RWPE2 (cell line): ENCODE data around the gene NYNRIN.
A peak's percentile ranks its signal among the peaks of the same experiment; 100 is the strongest.

ENCODE experiments used
- ATAC-seq: fragments of 200-7000 bp; cut with Tn5 transposase; 3 replicates; pipeline ENCODE4 v1.9.1; 2021; ENCODE audit warnings: low read depth
- DNase-seq: peaks from one replicate; pipeline ENCODE4 v3.0.0-alpha.2; 2020; ENCODE audit warnings: low spot score
- H3K27ac ChIP-seq: fragments of 450-650 bp; 2 replicates; pipeline ENCODE4 v1.5.1; 2017; ENCODE audit warnings: mild to moderate bottlenecking; ENCODE audit not compliant: poor library complexity, severe bottlenecking
- H3K27me3 ChIP-seq: fragments of 250-450 bp; sonication (Bioruptor Pico); 2 replicates; pipeline ENCODE4 v1.5.1; 2021; ENCODE audit warnings: mild to moderate bottlenecking, moderate library complexity; ENCODE audit not compliant: insufficient read depth, poor library complexity, severe bottlenecking
- H3K36me3 ChIP-seq: fragments of 250-450 bp; sonication (Bioruptor Pico); 2 replicates; pipeline ENCODE4 v1.5.1; 2020; ENCODE audit warnings: low read depth, mild to moderate bottlenecking, moderate library complexity
- H3K4me1 ChIP-seq: fragments of 250-450 bp; sonication (Bioruptor Pico); 2 replicates; pipeline ENCODE4 v1.5.1; 2021; ENCODE audit warnings: mild to moderate bottlenecking, moderate library complexity; ENCODE audit not compliant: insufficient read depth, poor library complexity, severe bottlenecking
- H3K4me3 ChIP-seq: fragments of 250-450 bp; sonication (Bioruptor Pico); 2 replicates; pipeline ENCODE4 v1.5.1; 2021; ENCODE audit warnings: mild to moderate bottlenecking, moderate library complexity; ENCODE audit not compliant: severe bottlenecking
- H3K9me3 ChIP-seq: fragments of 250-450 bp; sonication (Bioruptor Pico); 2 replicates; pipeline ENCODE4 v1.5.1; 2021; ENCODE audit warnings: mild to moderate bottlenecking, moderate library complexity; ENCODE audit not compliant: severe bottlenecking
- CTCF ChIP-seq: fragments of 450-650 bp; IDR thresholded peaks from one replicate; pipeline ENCODE4 v1.5.1; 2017; ENCODE audit warnings: mild to moderate bottlenecking, moderate library complexity; ENCODE audit not compliant: poor library complexity, severe bottlenecking

Gene NYNRIN

GRCh38 chr14:24395609-24396582 lies 2.9 kb upstream of the NYNRIN start:
- Histone ChIP-seq H3K27me3 (no peaks in the 10 kb centered on the region), H3K9me3 (no peaks in the 10 kb centered on the region), H3K27ac (no peak overlapping the region), H3K36me3 (no peaks in the 10 kb centered on the region), H3K4me1 (peaks cover 19% of the 10 kb centered on the region), H3K4me3 (no peak overlapping the region)
- ATAC-seq (peak; percentile 11; the same call in 2 of the 3 replicates), DNase-seq (no peak)
- no peak for TF ChIP-seq CTCF

- Histone ChIP-seq H3K27ac (no peak overlapping the region), H3K4me1 (peaks cover 9% of the 10 kb centered on the region), H3K36me3 (no peaks in the 10 kb centered on the region), H3K4me3 (no peak overlapping the region), H3K27me3 (no peaks in the 10 kb centered on the region), H3K9me3 (no peaks in the 10 kb centered on the region)
- DNase-seq = no peak
- TF ChIP-seq CTCF = no peak
- ATAC-seq = no peak
These were observed 1.0 kb upstream of the NYNRIN start for GRCh38 chr14:24397639-24398292.

- DNase-seq = no peak
These were observed 530 bp upstream of the NYNRIN start for GRCh38 chr14:24398293-24398652.

GRCh38 chr14:24399447-24399822 lies 632 bp downstream of the NYNRIN start:
- Histone ChIP-seq H3K4me1 (peaks cover 8% of the 10 kb centered on the region), H3K36me3 (no peaks in the 10 kb centered on the region), H3K27ac (no peak overlapping the region), H3K27me3 (no peaks in the 10 kb centered on the region), H3K9me3 (no peaks in the 10 kb centered on the region), H3K4me3 (peak overlapping the region; percentile 18)
- no peak for TF ChIP-seq CTCF
- ATAC-seq = no peak
- DNase-seq = no peak

More at GRCh38 chr14:24398293-24398652, 530 bp upstream of the NYNRIN start:
- H3K36me3 ChIP-seq = no peaks in the 10 kb centered on the region
- H3K4me3 ChIP-seq = no peak overlapping the region
- H3K27ac ChIP-seq = no peak overlapping the region
- ATAC-seq = no peak
- H3K27me3 ChIP-seq = no peaks in the 10 kb centered on the region
- peaks cover 8% of the 10 kb centered on the region for H3K4me1 ChIP-seq
- no peak for TF ChIP-seq CTCF
- no peaks in the 10 kb centered on the region for H3K9me3 ChIP-seq
